Measurements from ENCODE around the gene SPEG.

SPEG gene

GRCh38 chr2:219536967-219537366, 102.3 kb downstream of the SPEG start:
- DNase-seq: no peak

GRCh38 chr2:219537657-219538488, 103.2 kb downstream of the SPEG start:
- DNase-seq: no peak

GRCh38 chr2:219538504-219538951, 103.9 kb downstream of the SPEG start:
- no peak for DNase-seq

GRCh38 chr2:219538956-219539788, 104.5 kb downstream of the SPEG start:
- DNase-seq: no peak

GRCh38 chr2:219539926-219540678, 105.5 kb downstream of the SPEG start:
- no peak for DNase-seq

- DNase-seq: no peak
Observed at GRCh38 chr2:219540784-219541504, 106.3 kb downstream of the SPEG start.

GRCh38 chr2:219541611-219542180, 107.1 kb downstream of the SPEG start:
- peak; percentile 68 for DNase-seq

GRCh38 chr2:219542931-219543595, 108.4 kb downstream of the SPEG start:
- DNase-seq: no peak

GRCh38 chr2:219543596-219544358, 109.1 kb downstream of the SPEG start, which contains the start of the genes CHPF and TMEM198:
CHPF (minus strand) TSS chr2:219543809; CDS start chr2:219543538, 271 bp downstream.
TMEM198 (plus strand) TSS chr2:219544028; CDS start chr2:219544728, 700 bp downstream.
- peak; percentile 95 for DNase-seq

GRCh38 chr2:219544567-219544966, 109.9 kb downstream of the SPEG start:
- no peak for DNase-seq

- no peak for DNase-seq
Observed at GRCh38 chr2:219545295-219545942, 110.8 kb downstream of the SPEG start.

GRCh38 chr2:219545943-219546352, 111.3 kb downstream of the SPEG start:
- no peak for DNase-seq

- no peak for DNase-seq
Observed at GRCh38 chr2:219547621-219548020, 113.0 kb downstream of the SPEG start.
